Stimulated activated CD4-positive, alpha-beta T cell treated with anti-CD3 and anti-CD28 coated beads, TNF-alpha, amount 100 ng/mL, for 4 hours (primary cell): ENCODE data around the gene CSNK1D.

ENCODE experiments used
- DNase-seq, 3 experiments: peaks; one replicate each; pipeline ENCODE4 v3.0.0-alpha.2; 2020; ENCODE audit warnings: low read depth in 3 of 3

Gene CSNK1D

GRCh38 chr17:82310877-82311276, 37.4 kb upstream of the CSNK1D start:
- no peak for DNase-seq

GRCh38 chr17:82309656-82310570, 36.4 kb upstream of the CSNK1D start:
- no peak for DNase-seq

DNA sequence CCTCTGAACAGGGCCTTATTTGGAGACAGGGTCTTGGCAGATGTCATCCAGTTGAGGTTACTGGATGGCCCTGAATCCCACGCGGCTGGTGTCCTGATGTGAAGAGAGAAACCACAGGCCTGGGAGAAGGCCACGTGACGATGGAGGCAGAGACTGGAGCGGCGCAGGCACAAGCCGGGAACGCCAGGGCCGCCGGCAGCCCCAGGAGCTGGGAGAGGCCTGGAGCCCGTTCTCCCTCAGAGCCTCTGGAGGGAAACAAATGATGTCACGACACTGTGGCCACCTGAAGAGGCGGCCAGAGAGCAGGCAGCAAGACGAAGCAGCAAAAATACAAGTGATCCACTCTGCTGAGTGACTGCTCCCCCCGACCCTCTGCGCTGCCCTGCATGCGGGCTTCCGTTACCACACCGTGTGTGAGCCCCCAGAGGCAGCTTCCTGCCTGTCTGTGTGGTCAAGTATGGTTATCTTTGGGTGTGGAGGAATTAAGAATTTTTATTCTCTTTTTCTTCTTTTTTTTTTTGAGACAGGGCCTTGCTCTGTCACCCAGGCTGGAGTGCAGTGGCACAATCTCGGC, 32.3 kb upstream of the CSNK1D start:
- no peak for DNase-seq

GRCh38 chr17:82304826-82305726, 31.6 kb upstream of the CSNK1D start:
- no peak for DNase-seq

DNA sequence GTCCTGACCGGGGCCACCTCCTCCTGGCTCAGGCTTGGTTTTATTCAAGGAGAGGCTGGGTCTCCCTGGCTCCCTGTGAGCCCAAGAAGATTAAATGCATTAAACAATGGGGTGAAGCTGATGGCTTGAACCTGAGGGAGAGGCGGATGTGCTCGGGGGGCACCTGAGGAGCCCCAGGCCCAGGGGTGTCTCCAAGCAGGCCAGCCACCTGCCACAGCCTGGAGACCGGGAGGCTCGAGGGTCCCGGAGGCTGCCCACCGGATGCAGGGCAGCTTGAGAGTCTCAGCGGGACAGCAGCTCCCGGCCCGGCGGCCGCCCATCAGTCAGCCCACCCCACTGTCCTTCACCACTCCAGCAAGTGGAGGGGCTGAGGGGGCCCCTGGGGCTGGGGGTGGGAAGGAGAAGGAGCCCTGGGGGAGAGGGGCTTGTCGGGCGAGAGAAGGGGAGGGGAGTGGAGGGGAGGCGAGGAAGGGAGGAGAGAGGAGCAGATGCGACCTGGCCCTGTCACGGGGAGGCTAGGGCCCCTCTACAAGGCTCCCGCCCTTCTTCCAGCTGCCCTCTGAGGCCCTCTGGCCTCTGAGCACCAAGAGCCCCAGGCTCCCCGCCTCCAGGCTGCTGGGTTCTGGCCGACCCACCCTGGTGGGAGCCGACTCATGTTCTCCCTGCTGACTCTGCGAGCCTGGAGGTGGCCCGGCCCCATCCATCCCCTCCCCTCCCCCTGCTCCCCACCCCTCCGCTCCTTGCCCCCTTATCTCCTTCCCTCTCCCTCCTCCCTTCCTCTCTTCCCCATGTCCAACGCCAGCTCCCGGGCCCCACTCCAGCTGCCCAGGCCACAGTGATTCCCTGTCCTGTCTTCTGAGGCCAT, 30.7 kb upstream of the CSNK1D start:
- DNase-seq, result no peak

GRCh38 chr17:82302991-82303943, 29.8 kb upstream of the CSNK1D start:
- DNase-seq, result no peak

GRCh38 chr17:82302568-82302963, 29.1 kb upstream of the CSNK1D start:
- no peak for DNase-seq

DNA sequence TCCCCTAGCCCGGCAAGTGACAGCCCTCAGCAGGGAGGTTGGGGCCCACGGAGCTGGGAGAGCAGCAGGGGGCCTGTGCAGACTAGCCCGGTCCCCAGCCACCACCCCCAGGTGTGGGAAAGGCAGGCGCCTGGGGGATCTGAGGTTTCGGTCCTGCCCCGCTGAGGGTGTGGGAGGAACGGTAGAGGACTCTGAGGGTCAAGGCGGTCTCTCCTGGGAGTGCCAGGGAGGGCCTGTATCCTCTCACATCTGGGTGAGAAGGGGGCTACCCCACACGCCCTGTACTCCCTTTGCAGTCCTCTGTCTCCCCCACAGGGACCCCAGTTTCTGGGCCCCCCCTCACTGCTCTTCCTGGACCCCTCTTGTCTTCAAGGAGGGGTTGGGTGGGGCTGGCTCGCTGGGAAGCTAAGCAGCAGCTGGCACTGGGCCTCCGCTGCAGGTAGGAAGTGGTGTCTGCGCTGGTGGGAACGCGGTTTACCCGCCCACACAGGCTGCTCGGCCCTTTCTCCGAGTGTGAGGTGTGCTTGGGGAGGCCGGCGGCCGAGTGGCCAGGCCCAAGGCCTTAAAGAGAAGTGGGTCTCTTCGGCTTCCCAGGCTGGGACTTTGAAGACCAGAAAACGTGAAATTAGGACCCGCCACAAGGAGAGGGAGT, 28.5 kb upstream of the CSNK1D start:
- DNase-seq, result peak in 1 of 3 experiments; percentile 47

DNA sequence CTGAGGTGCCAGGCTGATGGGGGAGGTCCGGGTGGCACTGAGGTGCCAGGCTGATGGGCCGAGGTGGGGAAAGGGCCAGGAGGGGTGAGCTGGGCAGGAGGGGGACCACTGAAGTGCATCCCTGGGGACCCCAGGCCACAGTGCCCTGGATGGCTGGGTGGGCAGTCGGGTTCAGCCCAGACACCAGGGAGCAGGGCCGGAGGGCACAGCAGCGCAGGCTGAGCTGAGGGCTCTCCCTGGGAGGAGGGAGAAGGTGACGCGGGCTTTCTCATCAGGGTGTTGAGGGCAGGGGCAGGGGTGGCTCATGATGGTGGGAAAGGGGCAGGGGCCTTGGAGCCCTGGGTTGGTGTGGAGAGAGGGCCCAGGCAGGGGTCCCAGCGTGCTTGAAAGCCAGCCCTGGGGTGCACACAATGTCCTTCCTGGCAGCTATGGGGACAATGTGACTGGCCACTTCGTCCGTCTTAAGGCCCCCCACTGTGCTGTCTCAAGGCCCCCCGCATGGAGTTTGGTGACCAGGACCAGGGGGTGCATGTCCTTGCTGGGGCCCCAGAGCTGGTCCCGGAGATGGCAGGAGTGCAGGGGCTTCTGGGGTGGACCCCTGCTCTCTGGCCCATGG, 27.9 kb upstream of the CSNK1D start:
- DNase-seq, result no peak

DNA sequence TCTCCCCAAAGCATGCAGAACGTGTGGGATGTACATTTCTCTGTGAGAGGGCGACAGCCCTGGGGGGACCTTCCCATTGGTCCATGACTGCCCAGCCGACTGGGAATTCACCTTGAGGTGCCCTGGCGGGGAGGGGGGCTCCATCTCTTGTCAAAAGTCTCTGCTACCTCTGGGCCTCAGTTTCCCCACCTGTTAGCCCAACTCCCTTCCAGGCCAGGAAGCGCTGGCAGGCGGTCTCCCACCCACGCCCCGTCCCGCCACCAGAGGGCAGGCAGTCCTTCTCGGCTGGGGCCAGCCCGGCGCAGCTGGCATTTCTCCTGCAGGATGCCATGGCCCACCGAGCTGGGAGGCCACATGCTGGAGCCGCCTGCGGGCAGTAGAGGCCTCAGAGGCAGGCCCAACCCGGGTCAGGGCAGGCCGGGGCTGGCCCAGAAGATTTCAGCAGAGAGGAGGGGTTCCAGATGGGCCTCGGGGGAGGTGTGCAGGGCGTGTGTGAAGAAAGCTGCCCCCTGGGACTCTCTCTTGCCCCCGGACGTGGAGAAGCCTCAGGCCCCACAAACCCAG, 27.3 kb upstream of the CSNK1D start:
- DNase-seq, result peak in 1 of 3 experiments; percentile 43

DNA sequence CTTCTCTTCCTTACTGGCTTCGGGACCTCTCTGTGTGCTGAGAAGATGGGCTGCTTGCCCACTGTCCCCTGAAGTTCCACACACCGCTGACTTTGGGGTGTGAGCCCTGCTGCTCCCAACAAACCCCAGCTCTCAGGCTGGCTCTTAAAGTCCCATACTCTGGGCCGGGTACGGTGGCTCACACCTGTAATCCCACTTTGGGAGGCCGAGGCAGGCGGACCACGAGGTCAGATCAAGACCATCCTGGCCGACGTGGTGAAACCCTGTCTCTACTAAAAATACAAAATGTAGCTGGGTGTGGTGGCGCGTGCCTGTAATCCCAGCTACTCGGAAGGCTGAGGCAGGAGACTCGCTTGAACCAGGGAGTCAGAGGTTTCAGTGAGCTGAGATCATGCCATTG, 26.7 kb upstream of the CSNK1D start:
- DNase-seq, result no peak

GRCh38 chr17:82299452-82299851, 26.0 kb upstream of the CSNK1D start:
- DNase-seq, result no peak

DNA sequence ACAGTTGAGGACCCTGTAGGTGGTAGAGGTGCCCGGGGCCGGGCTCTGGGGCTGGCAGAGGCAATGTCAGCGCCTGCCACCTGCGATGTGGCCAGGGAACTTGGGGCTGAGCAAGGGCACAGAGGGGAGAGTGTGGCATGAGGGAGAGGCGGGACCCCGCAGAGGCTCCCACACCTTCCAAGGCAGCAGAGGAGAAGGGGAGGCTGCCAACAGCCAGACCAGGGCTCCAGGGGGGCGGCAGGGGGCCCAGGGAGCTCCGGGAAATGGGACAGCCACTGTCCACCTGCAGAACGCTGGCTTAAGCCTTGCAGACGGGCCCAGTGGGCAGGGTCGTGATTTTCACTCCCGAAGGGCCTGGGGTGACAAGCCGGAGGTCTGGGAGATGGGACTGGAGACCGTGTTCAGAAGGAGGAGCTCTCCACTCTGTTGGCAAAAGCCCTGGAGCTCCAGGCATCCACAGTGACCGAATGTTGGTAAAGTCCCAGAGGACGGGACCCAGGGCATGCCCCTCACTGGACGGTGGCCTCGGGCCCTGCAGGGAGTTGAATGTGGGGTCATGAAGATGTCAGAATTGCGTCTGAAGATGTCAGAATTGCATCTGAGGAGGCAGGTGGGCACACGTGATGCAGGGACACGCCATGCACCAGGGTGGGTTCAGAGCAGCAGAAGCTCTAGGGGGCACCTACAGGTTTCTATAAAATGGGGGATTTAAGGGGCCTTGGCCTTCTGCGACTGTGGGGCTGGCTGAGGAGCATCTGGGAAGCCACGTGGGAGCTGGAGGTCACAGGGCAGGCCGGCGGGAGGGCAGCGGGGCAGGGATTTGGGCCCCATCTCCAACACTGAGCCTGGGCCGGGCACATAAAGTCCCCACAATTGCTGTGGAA, 25.3 kb upstream of the CSNK1D start:
- no peak for DNase-seq

- peak; percentile 75 to 94 (median 84) for DNase-seq
Measured at GRCh38 chr17:82297714-82298537, 24.4 kb upstream of the CSNK1D start.

GRCh38 chr17:82297280-82297713, 23.8 kb upstream of the CSNK1D start:
- DNase-seq, result peak in 2 of 3 experiments; percentile 56 to 69

GRCh38 chr17:82296511-82297279, 23.2 kb upstream of the CSNK1D start:
- no peak for DNase-seq
